ENCODE data around the gene CIT. TPM values are rescaled to one million over a fixed set of nuclear protein-coding genes. Genes with fewer than 3 reads are reported as not detected.
A peak's percentile ranks its signal among the peaks of the same experiment; 100 is the strongest.

Gene CIT
- total RNA-seq, 2 donors from 2014 or later: 0.95 to 2.3 TPM

- Histone ChIP-seq H3K27ac (peak overlapping the region in 1 of 2 donors; percentile 90), H3K4me3 (peak overlapping the region; percentile 88), H3K36me3 (peaks cover 7% of the 10 kb centered on the region), H3K4me1 (ENCODE audit: control insufficient read depth in 1 of 2, low read depth in 2 of 2) (peaks cover 10 to 21% of the 10 kb centered on the region in 2 donors), H3K9me3 (no peaks in the 10 kb centered on the region), H3K27me3 (replicated peaks; ENCODE audit: insufficient read depth) (no peaks in the 10 kb centered on the region)
- no peak for ATAC-seq (ENCODE audit: insufficient number of reproducible peaks, low FRiP score, low read depth)
- TF ChIP-seq, protein P1, sequence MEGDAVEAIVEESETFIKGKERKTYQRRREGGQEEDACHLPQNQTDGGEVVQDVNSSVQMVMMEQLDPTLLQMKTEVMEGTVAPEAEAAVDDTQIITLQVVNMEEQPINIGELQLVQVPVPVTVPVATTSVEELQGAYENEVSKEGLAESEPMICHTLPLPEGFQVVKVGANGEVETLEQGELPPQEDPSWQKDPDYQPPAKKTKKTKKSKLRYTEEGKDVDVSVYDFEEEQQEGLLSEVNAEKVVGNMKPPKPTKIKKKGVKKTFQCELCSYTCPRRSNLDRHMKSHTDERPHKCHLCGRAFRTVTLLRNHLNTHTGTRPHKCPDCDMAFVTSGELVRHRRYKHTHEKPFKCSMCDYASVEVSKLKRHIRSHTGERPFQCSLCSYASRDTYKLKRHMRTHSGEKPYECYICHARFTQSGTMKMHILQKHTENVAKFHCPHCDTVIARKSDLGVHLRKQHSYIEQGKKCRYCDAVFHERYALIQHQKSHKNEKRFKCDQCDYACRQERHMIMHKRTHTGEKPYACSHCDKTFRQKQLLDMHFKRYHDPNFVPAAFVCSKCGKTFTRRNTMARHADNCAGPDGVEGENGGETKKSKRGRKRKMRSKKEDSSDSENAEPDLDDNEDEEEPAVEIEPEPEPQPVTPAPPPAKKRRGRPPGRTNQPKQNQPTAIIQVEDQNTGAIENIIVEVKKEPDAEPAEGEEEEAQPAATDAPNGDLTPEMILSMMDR (IDR thresholded peaks at IDR 0.05): no peak
- no peak for DNase-seq (ENCODE audit: low spot score)
These were observed 210.1 kb downstream of the CIT start for GRCh38 chr12:119666900-119667576.

DNA sequence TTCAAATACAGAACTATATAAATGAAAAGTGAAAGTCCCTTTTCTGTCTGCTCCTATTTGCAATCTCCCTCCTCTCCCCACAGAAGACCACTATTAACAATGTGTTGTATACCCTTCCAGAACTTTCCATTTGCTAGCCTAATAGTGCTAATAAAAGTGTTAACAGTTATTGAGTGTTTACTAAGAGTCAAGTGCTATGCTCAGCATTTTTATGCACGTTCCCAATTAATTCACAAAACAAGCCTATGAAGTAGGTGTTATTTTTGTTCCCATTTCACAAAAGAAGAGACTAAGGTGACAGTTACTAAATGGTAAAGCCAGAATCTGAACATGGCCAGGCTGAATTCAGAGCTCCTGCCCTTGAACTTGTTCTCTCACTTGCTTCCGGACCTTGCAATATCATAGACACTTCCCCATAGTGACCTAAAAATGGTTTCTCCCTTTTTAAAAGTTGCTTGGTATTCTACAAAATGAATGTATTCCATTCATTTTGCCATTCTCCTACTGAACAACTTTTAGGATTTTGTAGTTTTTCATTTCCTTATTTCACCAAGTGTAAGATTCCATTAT lies 210.8 kb downstream of the CIT start:
- ATAC-seq (ENCODE audit: insufficient number of reproducible peaks, low FRiP score, low read depth): no peak
- no peak overlapping the region for H3K27ac ChIP-seq
- TF ChIP-seq, protein P1 (IDR thresholded peaks at IDR 0.05): no peak

DNA sequence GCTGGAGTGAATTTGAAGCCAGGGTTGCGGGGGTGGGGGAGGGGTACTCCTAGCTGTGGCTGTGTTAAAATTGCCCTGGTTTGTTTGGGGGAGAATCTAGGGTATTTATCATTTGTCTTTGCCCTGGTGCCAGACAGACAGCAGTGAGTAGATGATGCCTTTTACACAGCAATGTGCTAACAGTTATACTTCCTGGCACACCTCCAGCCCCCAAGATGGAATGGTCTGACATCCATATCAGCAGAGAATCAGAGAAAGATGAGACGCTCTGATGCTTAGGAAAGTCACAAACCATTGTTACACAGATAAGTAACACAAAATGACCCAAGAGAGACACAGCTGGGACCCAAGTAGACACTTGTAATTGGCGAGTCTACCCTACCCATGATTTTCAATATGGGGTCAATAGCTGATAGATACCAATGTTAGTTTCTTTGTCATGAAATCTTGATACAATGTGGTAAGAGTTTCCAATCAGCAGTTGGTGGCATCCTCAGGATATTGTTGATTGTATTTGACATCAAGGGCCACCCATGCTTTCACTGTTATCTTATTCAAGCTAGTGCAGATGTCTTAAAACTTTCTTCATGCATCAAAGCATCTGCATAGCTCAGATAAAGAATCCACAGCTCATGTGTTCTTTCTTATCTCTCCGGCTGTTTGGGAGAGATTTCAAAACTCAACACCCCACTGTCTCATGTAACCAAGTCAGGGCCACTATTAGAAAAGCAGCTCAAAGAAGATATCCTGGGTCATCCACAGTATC lies 211.8 kb downstream of the CIT start:
- DNase-seq (ENCODE audit: low spot score) (no peak), ATAC-seq (ENCODE audit: insufficient number of reproducible peaks, low FRiP score, low read depth) (no peak)
- TF ChIP-seq, protein P1 (IDR thresholded peaks at IDR 0.05): no peak
- H3K36me3 ChIP-seq: no peaks in the 10 kb centered on the region
- H3K4me1 ChIP-seq (ENCODE audit: control insufficient read depth in 1 of 2, low read depth in 2 of 2): peaks cover 10 to 19% of the 10 kb centered on the region in 2 donors
- H3K27ac ChIP-seq: no peak overlapping the region
- no peaks in the 10 kb centered on the region for H3K9me3 ChIP-seq
- H3K4me3 ChIP-seq: no peak overlapping the region
- no peaks in the 10 kb centered on the region for H3K27me3 ChIP-seq (replicated peaks; ENCODE audit: insufficient read depth)

More for the DNA sequence above, 210.8 kb downstream of the CIT start:
- H3K27me3 ChIP-seq (replicated peaks; ENCODE audit: insufficient read depth): no peaks in the 10 kb centered on the region
- no peaks in the 10 kb centered on the region for H3K9me3 ChIP-seq
- H3K36me3 ChIP-seq: peaks cover 3% of the 10 kb centered on the region
- no peak for DNase-seq (ENCODE audit: low spot score)
- H3K4me3 ChIP-seq: no peak overlapping the region
- H3K4me1 ChIP-seq (ENCODE audit: control insufficient read depth in 1 of 2, low read depth in 2 of 2): peaks cover 10 to 21% of the 10 kb centered on the region in 2 donors

- H3K36me3 ChIP-seq: no peaks in the 10 kb centered on the region
- H3K9me3 ChIP-seq: no peaks in the 10 kb centered on the region
- TF ChIP-seq, protein P1 (IDR thresholded peaks at IDR 0.05): no peak
- ATAC-seq (ENCODE audit: insufficient number of reproducible peaks, low FRiP score, low read depth) (no peak), DNase-seq (ENCODE audit: low spot score) (no peak)
- H3K27ac ChIP-seq: no peak overlapping the region
- peaks cover 10 to 12% of the 10 kb centered on the region in 2 donors for H3K4me1 ChIP-seq (ENCODE audit: control insufficient read depth in 1 of 2, low read depth in 2 of 2)
- no peak overlapping the region for H3K4me3 ChIP-seq
- H3K27me3 ChIP-seq (replicated peaks; ENCODE audit: insufficient read depth): no peaks in the 10 kb centered on the region
These were observed 212.5 kb downstream of the CIT start for GRCh38 chr12:119664642-119665041.

GRCh38 chr12:119661882-119662281 lies 215.2 kb downstream of the CIT start:
- no peak for DNase-seq (ENCODE audit: low spot score)
- peaks cover 3 to 5% of the 10 kb centered on the region in 2 donors for H3K4me1 ChIP-seq (ENCODE audit: control insufficient read depth in 1 of 2, low read depth in 2 of 2)
- H3K27ac ChIP-seq: no peak overlapping the region
- H3K36me3 ChIP-seq: no peaks in the 10 kb centered on the region
- no peaks in the 10 kb centered on the region for H3K9me3 ChIP-seq
- no peaks in the 10 kb centered on the region for H3K27me3 ChIP-seq (replicated peaks; ENCODE audit: insufficient read depth)
- no peak for ATAC-seq (ENCODE audit: insufficient number of reproducible peaks, low FRiP score, low read depth)
- no peak overlapping the region for H3K4me3 ChIP-seq
- TF ChIP-seq, protein P1 (IDR thresholded peaks at IDR 0.05): no peak
